Fibroblast of skin of right quadriceps (primary cell): Measurements from ENCODE around the gene STN1.

Experiments used
- DNase-seq: peaks from one replicate; pipeline ENCODE4 v3.0.0-alpha.2; 2013

STN1 gene

GRCh38 chr10:103928784-103929183, 10.8 kb upstream of the STN1 start:
- no peak for DNase-seq

GRCh38 chr10:103926722-103927319, 8.8 kb upstream of the STN1 start:
- no peak for DNase-seq

- no peak for DNase-seq
Observed at GRCh38 chr10:103925591-103925990, 7.6 kb upstream of the STN1 start.

GRCh38 chr10:103923502-103923901, 5.5 kb upstream of the STN1 start:
- DNase-seq: no peak

- DNase-seq: no peak
Observed at GRCh38 chr10:103922659-103923058, 4.7 kb upstream of the STN1 start.

GRCh38 chr10:103921750-103922195, 3.8 kb upstream of the STN1 start:
- no peak for DNase-seq

- DNase-seq: no peak
Observed at GRCh38 chr10:103921248-103921647, 3.3 kb upstream of the STN1 start.

GRCh38 chr10:103919648-103920025, 1.7 kb upstream of the STN1 start:
- no peak for DNase-seq

- DNase-seq: no peak
Observed at GRCh38 chr10:103917302-103918052, 507 bp downstream of the STN1 start.

GRCh38 chr10:103916876-103917275, 1.1 kb downstream of the STN1 start:
- no peak for DNase-seq

- DNase-seq: no peak
Observed at GRCh38 chr10:103916254-103916653, 1.7 kb downstream of the STN1 start.

GRCh38 chr10:103915796-103916195, 2.2 kb downstream of the STN1 start:
- no peak for DNase-seq

GRCh38 chr10:103912759-103913158, 5.2 kb downstream of the STN1 start:
- no peak for DNase-seq

- DNase-seq: no peak
Observed at GRCh38 chr10:103911021-103911459, 6.9 kb downstream of the STN1 start.

- no peak for DNase-seq
Observed at GRCh38 chr10:103910442-103911012, 7.5 kb downstream of the STN1 start.

GRCh38 chr10:103905441-103905840, 12.5 kb downstream of the STN1 start:
- DNase-seq: no peak

GRCh38 chr10:103901299-103901698, 16.7 kb downstream of the STN1 start:
- no peak for DNase-seq

GRCh38 chr10:103899312-103899711, 18.7 kb downstream of the STN1 start:
- no peak for DNase-seq

GRCh38 chr10:103897241-103897774, 20.7 kb downstream of the STN1 start:
- DNase-seq: no peak

- DNase-seq: no peak
Observed at GRCh38 chr10:103896225-103896624, 21.8 kb downstream of the STN1 start.

GRCh38 chr10:103895411-103896186, 22.4 kb downstream of the STN1 start:
- peak; percentile 49 for DNase-seq

GRCh38 chr10:103894441-103894864, 23.5 kb downstream of the STN1 start:
- DNase-seq: no peak

GRCh38 chr10:103893817-103894216, 24.2 kb downstream of the STN1 start:
- DNase-seq: no peak
